Measurements from ENCODE around the gene SNX5. TPM values are rescaled to one million over a fixed set of nuclear protein-coding genes. Genes with fewer than 3 reads are reported as not detected.
A peak's percentile ranks its signal among the peaks of the same experiment; 100 is the strongest.

SNX5 gene
- total and polyA plus RNA-seq, 10 of the 15 experiments (the other 5 are each of a cell fraction or from before 2014, with no cell fraction given): 92.9 to 316 (median 245) TPM

DNA sequence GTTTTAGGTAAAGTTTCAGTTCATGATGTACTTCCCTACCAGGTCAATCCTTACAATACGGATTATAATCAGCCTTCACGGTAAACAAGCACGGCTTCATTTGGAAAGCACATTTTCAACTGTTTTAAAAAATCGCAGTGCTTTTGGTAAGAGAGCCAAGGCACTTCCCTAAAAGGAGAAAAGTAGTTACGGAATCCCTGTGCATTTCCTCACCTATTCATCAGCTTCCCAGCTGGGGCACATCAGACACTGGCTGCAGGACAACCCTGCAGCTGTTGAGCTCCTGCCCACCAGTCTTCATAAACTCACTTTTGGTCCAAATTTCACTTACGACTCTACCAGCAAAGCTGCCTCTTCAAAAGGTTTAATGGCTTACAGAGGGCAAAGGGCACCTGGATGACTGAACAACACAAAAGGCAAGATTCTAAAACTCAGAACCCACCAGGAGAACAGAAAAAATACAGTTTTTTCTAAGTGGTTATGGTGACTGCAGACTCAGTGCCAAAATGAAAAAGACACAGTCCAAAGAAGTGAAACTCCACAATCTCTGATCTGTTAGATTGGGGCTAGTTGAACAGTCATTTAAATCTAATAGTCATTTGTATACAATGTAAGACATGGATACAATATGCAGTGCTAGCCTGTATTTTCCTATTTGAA, 7.5 kb downstream of the SNX5 start:
- ChIA-PET POLR2A (interaction anchor here (1.1 to 1.8 kb wide), 2 partner anchors 10 to 45 kb away, joined by 4 to 5 read pairs; no protein-coding TSS in a partner anchor), CTCF (interaction anchor here (1.4 to 6.4 kb wide), 3 partner anchors 10 to 22 kb away, joined by 5 to 44 read pairs (median 8); no protein-coding TSS in a partner anchor), SMC1A (ENCODE audit: uncharacterized antibody, unreplicated experiment) (interaction anchor here (2.0 to 4.3 kb wide), 2 partner anchors 8 kb away, joined by 10 to 41 read pairs; partner anchors contain the start of genes MGME1 and SNX5), RAD21 (ENCODE audit: unreplicated experiment) (interaction anchor here (0.6 to 1.6 kb wide), 2 partner anchors 8 to 9 kb away, joined by 3 to 5 read pairs; partner anchors contain the start of genes MGME1 and SNX5)
- Histone ChIP-seq H3K9ac (ENCODE audit: control insufficient read depth, insufficient read depth, low read length) (peak overlapping the region; percentile 41), H3K4me2 (ENCODE audit: control insufficient read depth, insufficient read depth) (peak overlapping the region; percentile 81), H3K4me3 (peak overlapping the region; percentile 86; the same call in 1 of the 2 replicates), H2AFZ (ENCODE audit: control insufficient read depth, low read depth, low read length) (no peak overlapping the region), H3K27ac (ENCODE audit: control insufficient read depth, insufficient read depth) (peak overlapping the region; percentile 74), H3K79me2 (ENCODE audit: control insufficient read depth, insufficient read depth, low read length) (peaks cover 100% of the 10 kb centered on the region), H3K4me1 (ENCODE audit: control insufficient read depth, insufficient read depth, low read length) (peaks cover 39% of the 10 kb centered on the region), H3K9me3 (replicated peaks; ENCODE audit: control insufficient read depth, insufficient read depth, low read length) (no peaks in the 10 kb centered on the region), H4K20me1 (ENCODE audit: control insufficient read depth, insufficient read depth) (peaks cover 7% of the 10 kb centered on the region), H3K27me3 (replicated peaks in 1 of 2; ENCODE audit: control insufficient read depth in 2 of 2, insufficient read depth in 2 of 2, low read length in 1 of 2) (no peaks in the 10 kb centered on the region), H3K36me3 (ENCODE audit: control insufficient read depth in 2 of 2, insufficient read depth in 2 of 2, low read length in 1 of 2) (peaks cover 1 to 9% of the 10 kb centered on the region in 2 experiments; a peak in 1 of 4 replicates)
- no TSS peak for BruUV-seq (replicated peaks)
- in situ Hi-C loops (cut with MboI) (no loop called here), intact Hi-C loops (cut with micrococcal nuclease; ENCODE audit: unreplicated experiment) (no loop called here)
- 4% methylated on average over 6 of the region's 6 CpGs for WGBS (ENCODE audit: insufficient coverage, insufficient replicate concordance, low lambda C conversion rate, missing lambda C conversion rate)
- FAIRE-seq (no peak), ATAC-seq (peak; percentile 24), DNase-seq (ENCODE audit: low read depth, low spot score) (no peak)
- TF ChIP-seq MXI1 (IDR thresholded peaks at IDR 0.05; ENCODE audit: low read depth, low read length) (no peak), ZBTB11 (CRISPR knock-in tag; IDR thresholded peaks at IDR 0.05) (no peak), CEBPZ (IDR thresholded peaks at IDR 0.05; ENCODE audit: low read depth, low read length) (no peak), RUNX3 (IDR thresholded peaks at IDR 0.05; ENCODE audit: low read length) (peak; percentile 13; the same call in 1 of the 2 replicates), ZNF207 (IDR thresholded peaks at IDR 0.05; ENCODE audit: borderline replicate concordance) (no peak), NR2F1 (conservative IDR thresholded peaks at IDR 0.05) (peak; percentile 65), LARP7 (IDR thresholded peaks at IDR 0.05) (0 out of 2 replicates have a peak, but pooled peaks have one; percentile 50), TCF12 (IDR thresholded peaks at IDR 0.05; ENCODE audit: low read depth, low read length) (0 out of 2 replicates have a peak, but pooled peaks have one; percentile 18), POLR2AphosphoS5 (IDR thresholded peaks at IDR 0.05; ENCODE audit: low read length) (peak; percentile 48), REST (IDR thresholded peaks at IDR 0.05; ENCODE audit: low read depth, low read length) (no peak), MTA3 (IDR thresholded peaks at IDR 0.05; ENCODE audit: borderline replicate concordance, low read length) (peak; percentile 62; the same call in 1 of the 2 replicates), SPI1 (IDR thresholded peaks at IDR 0.05; ENCODE audit: borderline replicate concordance, insufficient read depth, low read depth, low read length) (peak; percentile 51; the same call in 1 of the 2 replicates), NR2C1 (IDR thresholded peaks at IDR 0.05) (peak; percentile 45; the same call in 1 of the 2 replicates)
